Activated CD4-positive, alpha-beta memory T cell treated with anti-CD3 and anti-CD28 coated beads for 36 hours (primary cell): ENCODE measurements around the gene LYPLA2. TPM values are rescaled to one million over a fixed set of nuclear protein-coding genes. Genes with fewer than 3 reads are reported as not detected.
A peak's percentile ranks its signal among the peaks of the same experiment; 100 is the strongest.
"Not testable (repeated sequence)": the region's sequence is repeated elsewhere in the genome, so short reads cannot be mapped to it uniquely, and the experiment has no call there.

ENCODE experiments used
- CTCF ChIA-PET: fragments of 350-600 bp; sonication (Branson Sonifier 250); formaldehyde crosslinking; loops from one replicate; lab custom pipeline; 2021; ENCODE audit warnings: antibody characterized with exemption, inconsistent platforms; lab: Charles Lee
- POLR2A ChIA-PET: fragments of 350-600 bp; sonication (Branson Sonifier 250); formaldehyde crosslinking; loops from one replicate; lab custom pipeline; 2021; ENCODE audit warnings: antibody characterized with exemption; lab: Charles Lee
- DNase-seq: peaks from one replicate; pipeline ENCODE4 v3.0.0-alpha.2; 2020
- H3K27ac Mint-ChIP-seq: one replicate; pipeline ENCODE4 v1.8.0; 2021; ENCODE audit warnings: mixed read lengths
- H3K27me3 Mint-ChIP-seq: one replicate; pipeline ENCODE4 v1.8.0; 2021; ENCODE audit warnings: mixed read lengths
- H3K36me3 Mint-ChIP-seq: one replicate; pipeline ENCODE4 v1.8.0; 2021; ENCODE audit warnings: mixed read lengths
- H3K4me1 Mint-ChIP-seq: one replicate; pipeline ENCODE4 v1.8.0; 2021; ENCODE audit warnings: low read depth, mixed read lengths
- H3K4me3 Mint-ChIP-seq: one replicate; pipeline ENCODE4 v1.8.0; 2021; ENCODE audit warnings: mild to moderate bottlenecking, mixed read lengths
- H3K9me3 Mint-ChIP-seq: one replicate; pipeline ENCODE4 v1.8.0; 2021; ENCODE audit warnings: mixed read lengths
- intact Hi-C: fragments of 100-400 bp; cut with micrococcal nuclease; formaldehyde crosslinking; loops from one replicate; pipeline ENCODE4 v1.15.1; 2023
- total RNA-seq, 2 experiments: library from RNA; stranded (reverse); gene quantifications; one replicate each; pipeline ENCODE4 v1.2.3, GENCODE V29; 2021

Gene LYPLA2
- total RNA-seq, 2 experiments from 2014 or later, result 70.5 to 71.1 TPM

- POLR2A ChIA-PET, result no interaction called here
- Mint-ChIP-seq H3K9me3 (no peaks in the 10 kb centered on the region), H3K4me1 (peaks cover 27% of the 10 kb centered on the region), H3K36me3 (peaks cover 21% of the 10 kb centered on the region), H3K4me3 (no peak overlapping the region), H3K27me3 (no peaks in the 10 kb centered on the region), H3K27ac (no peak overlapping the region)
- intact Hi-C loops, result no loop called here
- CTCF ChIA-PET, result interaction anchor here (6.5 kb wide), 1 partner anchor 26 kb away, joined by 38 read pairs; no protein-coding TSS in a partner anchor
- DNase-seq, result no peak
Measured at GRCh38 chr1:23796466-23797271, 5.7 kb downstream of the LYPLA2 start.

DNA sequence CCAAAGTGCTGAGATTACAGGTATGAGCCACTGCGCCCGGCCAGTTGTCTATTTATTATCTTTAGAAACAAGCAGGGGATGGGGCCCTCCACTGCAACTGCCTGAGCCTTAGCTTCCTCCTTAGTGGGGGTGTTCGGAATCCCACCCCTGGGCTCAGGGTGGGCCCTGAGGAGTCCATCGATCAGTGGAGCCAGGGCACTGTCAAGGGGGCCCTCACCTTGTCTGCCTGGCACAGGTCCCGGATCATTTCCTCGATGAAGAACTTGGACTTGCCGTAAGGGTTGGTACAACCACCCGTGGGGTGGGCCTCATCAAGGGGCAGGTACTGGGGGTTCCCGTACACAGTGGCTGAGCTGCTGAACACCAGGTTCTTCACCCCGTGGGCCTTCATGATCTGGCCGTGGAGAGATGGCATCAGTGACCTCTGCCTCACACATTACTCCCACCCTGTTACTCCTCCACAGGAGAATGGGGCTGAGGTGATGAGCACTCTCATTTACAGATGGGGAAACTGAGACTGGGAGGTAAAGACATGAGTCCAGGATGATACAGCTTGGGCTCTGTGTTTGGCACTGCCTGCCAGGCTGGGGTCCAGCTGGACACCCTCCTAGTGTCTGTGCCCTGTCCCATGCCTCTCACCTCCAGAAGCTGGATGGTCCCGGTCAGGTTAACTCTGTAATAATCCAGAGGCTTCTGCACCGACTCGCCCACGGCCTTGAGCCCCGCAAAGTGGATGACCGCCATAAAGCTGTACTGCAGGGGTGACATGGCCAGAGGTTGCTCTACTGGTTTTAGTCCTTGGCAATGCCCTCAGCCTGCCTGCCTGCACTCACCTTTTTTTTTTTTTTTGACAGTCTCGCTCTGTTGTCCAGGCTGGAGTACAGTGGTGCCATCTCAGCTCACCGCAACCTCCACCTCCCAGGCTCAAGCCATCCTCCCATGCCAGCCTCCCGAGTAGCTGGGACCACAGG, 6.8 kb downstream of the LYPLA2 start:
- Mint-ChIP-seq H3K27ac (no peak overlapping the region), H3K27me3 (no peaks in the 10 kb centered on the region)

GRCh38 chr1:23798662-23799142, 7.8 kb downstream of the LYPLA2 start:
- no peaks in the 10 kb centered on the region for H3K27me3 Mint-ChIP-seq
- intact Hi-C loops, result no loop called here
- H3K27ac Mint-ChIP-seq, result no peak overlapping the region
- peaks cover 21% of the 10 kb centered on the region for H3K36me3 Mint-ChIP-seq
- ChIA-PET POLR2A (interaction anchor here (0.6 to 2.6 kb wide), 2 partner anchors 8 to 55 kb away, joined by 3 to 20 read pairs; partner anchors contain the start of genes ELOA and LYPLA2), CTCF (interaction anchor here (1.2 to 6.5 kb wide), 4 partner anchors 11 to 28 kb away, joined by 5 to 38 read pairs (median 6); no protein-coding TSS in a partner anchor)
- no peak overlapping the region for H3K4me3 Mint-ChIP-seq
- H3K9me3 Mint-ChIP-seq, result no peaks in the 10 kb centered on the region
- peaks cover 14% of the 10 kb centered on the region for H3K4me1 Mint-ChIP-seq
- DNase-seq, result no peak

More for the DNA sequence above, 6.8 kb downstream of the LYPLA2 start:
- Mint-ChIP-seq H3K36me3 (peaks cover 21% of the 10 kb centered on the region), H3K9me3 (no peaks in the 10 kb centered on the region), H3K4me1 (peaks cover 20% of the 10 kb centered on the region), H3K4me3 (no peak overlapping the region)
- CTCF ChIA-PET, result interaction anchor here (0.8 to 6.5 kb wide), 4 partner anchors 12 to 27 kb away, joined by 4 to 38 read pairs (median 6); no protein-coding TSS in a partner anchor
- intact Hi-C loops, result no loop called here
- no peak for DNase-seq
- POLR2A ChIA-PET, result interaction anchor here (0.6 kb wide), 1 partner anchor 296 kb away, joined by 3 read pairs; no protein-coding TSS in a partner anchor

GRCh38 chr1:23799255-23799569, 8.3 kb downstream of the LYPLA2 start:
- intact Hi-C loops, result no loop called here
- DNase-seq, result no peak
- Mint-ChIP-seq H3K9me3 (no peaks in the 10 kb centered on the region), H3K4me3 (peak overlapping the region; percentile 94), H3K27me3 (no peaks in the 10 kb centered on the region), H3K4me1 (peaks cover 14% of the 10 kb centered on the region), H3K36me3 (peaks cover 21% of the 10 kb centered on the region), H3K27ac (peak overlapping the region; percentile 90)
- ChIA-PET POLR2A (interaction anchor here (0.6 to 4.0 kb wide), 5 partner anchors 8 to 108 kb away, joined by 3 to 20 read pairs (median 4); partner anchors contain the start of genes ELOA, HMGCL, LYPLA2 and RPL11), CTCF (interaction anchor here (1.2 to 6.5 kb wide), 4 partner anchors 10 to 28 kb away, joined by 5 to 38 read pairs (median 6); no protein-coding TSS in a partner anchor)

DNA sequence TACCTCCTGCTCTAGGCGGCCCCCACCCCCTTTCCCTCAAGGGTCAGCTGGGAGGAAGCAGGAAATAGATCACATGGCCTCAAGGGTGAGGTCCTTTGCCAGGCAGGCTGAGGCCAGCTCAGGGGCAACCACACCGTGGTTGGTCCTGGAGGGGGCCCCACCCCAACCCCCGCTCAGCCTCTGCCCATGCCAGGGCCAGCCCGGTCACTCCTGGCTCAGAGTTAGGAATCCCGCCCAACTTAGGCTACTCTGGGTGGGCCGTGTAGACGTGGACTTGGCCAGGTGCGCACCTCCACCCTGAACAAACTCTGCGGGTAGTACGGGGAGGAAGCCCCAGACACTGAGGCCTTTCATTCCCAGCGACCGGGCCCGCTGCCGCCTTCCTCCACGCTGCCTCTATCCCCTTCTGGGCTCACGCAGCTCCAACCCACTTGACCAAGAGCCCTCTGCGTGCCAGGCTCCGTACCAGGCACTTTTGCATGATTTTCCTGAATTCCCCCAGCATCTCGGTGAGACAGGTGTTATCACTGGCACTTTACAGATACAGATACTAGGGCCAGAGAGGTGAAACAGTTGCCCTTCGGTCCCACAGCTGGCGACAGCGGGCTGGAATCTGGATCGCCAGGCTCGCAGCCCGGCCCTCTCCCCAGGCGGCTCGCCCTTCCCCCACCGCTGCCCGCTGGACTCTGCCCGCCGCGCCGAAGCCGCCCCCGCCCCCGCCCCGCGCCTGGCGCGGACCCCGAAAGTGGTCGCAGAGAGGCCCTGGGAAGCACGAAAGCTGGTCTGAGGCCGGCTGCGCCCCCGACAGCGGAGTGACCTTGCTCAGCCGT, 8.8 kb downstream of the LYPLA2 start:
- peaks cover 17% of the 10 kb centered on the region for H3K36me3 Mint-ChIP-seq
- H3K4me1 Mint-ChIP-seq, result peaks cover 14% of the 10 kb centered on the region
- peak overlapping the region; percentile 90 for H3K27ac Mint-ChIP-seq
- ChIA-PET POLR2A (interaction anchor here (0.6 to 4.0 kb wide), 8 partner anchors 9 to 108 kb away, joined by 3 to 20 read pairs (median 4); partner anchors contain the start of genes ELOA, HMGCL, LYPLA2 and RPL11), CTCF (interaction anchor here (1.1 to 6.5 kb wide), 6 partner anchors 10 to 117 kb away, joined by 3 to 39 read pairs (median 5); no protein-coding TSS in a partner anchor)
- peak overlapping the region; percentile 94 for H3K4me3 Mint-ChIP-seq
- peak; percentile 74 for DNase-seq
- no peaks in the 10 kb centered on the region for H3K9me3 Mint-ChIP-seq
- H3K27me3 Mint-ChIP-seq, result no peaks in the 10 kb centered on the region
- intact Hi-C loops, result loop anchor here (1.0 kb wide), 4 partner anchors 8 to 181 kb away; partner anchors contain the start of genes LYPLA2, PITHD1, PNRC2 and SRSF10

- Mint-ChIP-seq H3K27me3 (no peaks in the 10 kb centered on the region), H3K27ac (peak within 1 kb of the TSS; percentile 90), H3K9me3 (no peaks in the 10 kb centered on the region), H3K36me3 (peaks cover 15% of the 10 kb centered on the region), H3K4me1 (peaks cover 14% of the 10 kb centered on the region), H3K4me3 (peak within 1 kb of the TSS; percentile 94)
- DNase-seq, result peak; percentile 98
- ChIA-PET CTCF (interaction anchor here (0.8 to 6.5 kb wide), 7 partner anchors 9 to 116 kb away, joined by 3 to 39 read pairs (median 3); partner anchors contain the start of gene LYPLA2), POLR2A (interaction anchor here (0.6 to 4.0 kb wide), 10 partner anchors 10 to 104 kb away, joined by 3 to 20 read pairs (median 4); partner anchors contain the start of genes HMGCL, LYPLA2 and PITHD1)
- intact Hi-C loops, result loop anchor here (1.0 kb wide), 4 partner anchors 9 to 180 kb away; partner anchors contain the start of genes LYPLA2, PITHD1, PNRC2 and SRSF10
Measured at GRCh38 chr1:23800400-23801337, 9.7 kb downstream of the LYPLA2 start, which contains the start of gene GALE. Gene GALE, minus strand, starts transcription at chr1:23800754. Its CDS starts 1,747 bp downstream, at chr1:23799007.

- peak overlapping the region; percentile 80 for H3K27ac Mint-ChIP-seq
- intact Hi-C loops, result no loop called here
- POLR2A ChIA-PET, result interaction anchor here (0.6 to 4.0 kb wide), 8 partner anchors 10 to 179 kb away, joined by 3 to 20 read pairs (median 4); partner anchors contain the start of genes HMGCL, LYPLA2, PITHD1 and SRSF10
Measured at GRCh38 chr1:23801338-23801748, 10.4 kb downstream of the LYPLA2 start.

GRCh38 chr1:23801876-23802275, 10.9 kb downstream of the LYPLA2 start:
- POLR2A ChIA-PET, result interaction anchor here (0.6 to 4.0 kb wide), 4 partner anchors 16 to 179 kb away, joined by 3 to 14 read pairs (median 4); partner anchors contain the start of genes HMGCL and SRSF10
- Mint-ChIP-seq H3K9me3 (no peaks in the 10 kb centered on the region), H3K27ac (no peak overlapping the region), H3K4me1 (peaks cover 14% of the 10 kb centered on the region), H3K36me3 (peaks cover 11% of the 10 kb centered on the region), H3K27me3 (no peaks in the 10 kb centered on the region), H3K4me3 (no peak overlapping the region)
- CTCF ChIA-PET, result interaction anchor here (0.8 to 6.5 kb wide), 7 partner anchors 9 to 115 kb away, joined by 3 to 39 read pairs (median 3); partner anchors contain the start of gene LYPLA2
- no peak for DNase-seq
- intact Hi-C loops, result no loop called here

More at GRCh38 chr1:23801338-23801748, 10.4 kb downstream of the LYPLA2 start:
- CTCF ChIA-PET, result interaction anchor here (0.8 to 6.5 kb wide), 6 partner anchors 9 to 47 kb away, joined by 3 to 39 read pairs (median 4); partner anchors contain the start of gene LYPLA2
- no peaks in the 10 kb centered on the region for H3K9me3 Mint-ChIP-seq
- H3K27me3 Mint-ChIP-seq, result no peaks in the 10 kb centered on the region
- H3K4me3 Mint-ChIP-seq, result peak overlapping the region; percentile 94
- H3K4me1 Mint-ChIP-seq, result peaks cover 14% of the 10 kb centered on the region
- no peak for DNase-seq
- peaks cover 15% of the 10 kb centered on the region for H3K36me3 Mint-ChIP-seq

GRCh38 chr1:23802809-23803342, 11.9 kb downstream of the LYPLA2 start:
- H3K27me3 Mint-ChIP-seq, H3K36me3 Mint-ChIP-seq, H3K4me3 Mint-ChIP-seq, intact Hi-C loops, DNase-seq, H3K9me3 Mint-ChIP-seq, H3K27ac Mint-ChIP-seq: not testable (repeated sequence)
- ChIA-PET POLR2A (interaction anchor here (4.0 kb wide), 1 partner anchor 22 kb away, joined by 14 read pairs; the partner anchor contains the start of gene HMGCL), CTCF (interaction anchor here (1.0 to 6.5 kb wide), 5 partner anchors 8 to 114 kb away, joined by 3 to 39 read pairs (median 4); no protein-coding TSS in a partner anchor)
- H3K4me1 Mint-ChIP-seq, result peaks cover 14% of the 10 kb centered on the region
